ENCODE data around the gene IRX4.
"Not testable (repeated sequence)": the region's sequence is repeated elsewhere in the genome, so short reads cannot be mapped to it uniquely, and the experiment has no call there.

Gene IRX4

DNA sequence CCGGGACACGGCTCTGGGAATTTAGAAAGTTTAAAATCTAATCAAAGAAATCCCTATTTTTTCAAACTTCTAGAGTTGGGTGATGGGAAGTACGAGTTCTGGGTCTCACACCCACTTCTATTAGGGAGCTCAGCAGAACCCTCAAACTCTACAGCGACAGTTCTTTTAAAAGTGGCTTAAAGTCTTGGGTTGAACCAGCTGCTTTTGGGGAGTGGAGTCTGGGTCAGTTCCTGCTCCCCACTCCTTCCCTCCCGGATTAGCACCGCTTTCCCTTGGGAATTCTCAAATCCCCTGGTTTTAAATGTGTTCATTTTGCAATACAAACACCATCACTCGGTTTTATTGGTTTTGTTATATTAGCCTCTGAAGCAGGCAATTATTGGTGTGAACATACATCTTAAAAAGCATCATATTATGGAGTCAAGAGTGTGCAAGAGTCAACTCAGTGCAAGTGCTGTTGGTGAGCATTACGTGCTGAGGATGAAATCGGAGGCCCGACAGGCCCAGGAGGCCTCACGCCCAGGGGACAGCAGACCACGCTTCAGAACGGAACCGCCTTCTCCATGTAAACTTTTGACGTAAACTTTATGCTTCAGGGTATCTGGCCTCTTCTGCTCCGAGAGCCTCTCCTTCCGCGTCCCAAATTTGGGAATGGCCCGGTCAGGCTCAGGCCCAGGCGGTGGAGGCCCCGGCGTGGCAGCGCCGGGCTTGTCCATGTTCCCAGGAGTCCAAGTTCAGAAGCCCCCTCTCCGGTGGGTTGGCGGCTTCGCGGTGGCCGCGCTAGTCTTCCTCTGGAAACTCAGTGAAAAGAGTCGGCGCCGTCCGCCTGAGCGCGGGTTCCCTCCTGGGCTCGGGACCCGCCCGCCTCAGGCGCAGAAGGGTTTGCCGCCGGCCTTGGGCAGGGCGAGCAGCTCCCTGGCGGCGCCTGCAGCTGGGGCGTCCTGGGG lies 5.3 kb downstream of the IRX4 start:
- DNase-seq (ENCODE audit: low read depth), result no peak

DNA sequence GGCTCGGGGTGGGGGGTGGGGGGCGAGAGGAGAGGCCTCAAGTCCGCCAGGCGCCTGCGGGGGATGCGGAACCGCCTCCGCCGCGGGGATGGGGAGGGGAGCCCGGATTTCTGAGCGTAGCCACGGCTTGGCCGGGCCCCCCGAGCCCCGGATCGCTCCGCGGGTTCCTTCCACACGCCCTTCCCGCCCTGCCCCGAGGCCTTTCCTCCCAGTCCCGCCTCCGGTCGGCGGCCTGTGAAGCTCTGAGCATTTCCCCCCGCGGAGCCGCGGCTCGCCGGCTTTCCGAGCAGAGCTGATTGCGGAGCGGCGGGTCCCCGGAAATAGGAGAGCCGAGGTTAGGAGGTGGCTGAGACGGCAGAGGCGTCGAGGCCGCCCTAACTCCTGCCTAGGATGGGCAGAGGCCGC lies 6.1 kb downstream of the IRX4 start:
- DNase-seq (ENCODE audit: low read depth), result no peak

DNA sequence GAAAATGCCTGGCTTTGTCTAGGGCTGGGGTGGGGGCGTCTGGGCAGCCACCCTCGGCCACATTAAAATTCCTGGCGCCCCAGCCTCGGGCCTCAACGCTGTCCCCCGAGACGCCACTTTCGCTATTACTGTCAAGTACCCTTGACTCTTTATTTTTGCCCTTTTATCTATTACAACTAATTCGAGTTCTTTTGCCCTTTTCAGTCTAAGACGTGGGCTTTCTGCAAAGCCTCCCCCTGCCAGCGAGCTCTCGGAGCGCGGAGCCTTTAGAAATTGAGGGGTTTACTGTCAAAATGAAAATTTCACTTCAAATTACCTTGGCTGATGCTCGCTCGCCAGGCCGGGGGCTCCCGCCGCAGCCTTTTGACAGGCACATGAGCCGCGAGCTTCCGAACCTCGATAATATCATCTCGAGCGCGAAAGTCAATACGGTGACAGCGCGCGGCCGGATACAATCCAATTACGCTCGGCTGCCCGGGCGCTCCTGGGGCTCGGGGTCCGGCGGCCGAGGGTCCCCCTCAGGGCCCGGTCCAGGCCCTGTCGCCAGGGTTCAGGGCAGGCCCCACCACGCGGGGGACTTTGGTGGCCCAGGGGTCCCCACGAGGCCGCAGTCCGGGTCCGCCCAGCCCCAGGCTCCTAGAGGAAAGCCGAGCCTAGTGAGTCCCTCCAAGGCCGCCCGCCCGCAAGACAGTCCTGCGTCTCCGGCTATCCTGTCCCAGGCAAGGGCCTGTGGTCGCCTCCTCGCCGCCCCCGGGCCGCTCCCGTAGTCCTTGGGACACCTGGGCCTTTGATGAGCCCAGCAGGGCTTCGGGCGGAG lies 6.7 kb downstream of the IRX4 start:
- DNase-seq (ENCODE audit: low read depth), result no peak

DNA sequence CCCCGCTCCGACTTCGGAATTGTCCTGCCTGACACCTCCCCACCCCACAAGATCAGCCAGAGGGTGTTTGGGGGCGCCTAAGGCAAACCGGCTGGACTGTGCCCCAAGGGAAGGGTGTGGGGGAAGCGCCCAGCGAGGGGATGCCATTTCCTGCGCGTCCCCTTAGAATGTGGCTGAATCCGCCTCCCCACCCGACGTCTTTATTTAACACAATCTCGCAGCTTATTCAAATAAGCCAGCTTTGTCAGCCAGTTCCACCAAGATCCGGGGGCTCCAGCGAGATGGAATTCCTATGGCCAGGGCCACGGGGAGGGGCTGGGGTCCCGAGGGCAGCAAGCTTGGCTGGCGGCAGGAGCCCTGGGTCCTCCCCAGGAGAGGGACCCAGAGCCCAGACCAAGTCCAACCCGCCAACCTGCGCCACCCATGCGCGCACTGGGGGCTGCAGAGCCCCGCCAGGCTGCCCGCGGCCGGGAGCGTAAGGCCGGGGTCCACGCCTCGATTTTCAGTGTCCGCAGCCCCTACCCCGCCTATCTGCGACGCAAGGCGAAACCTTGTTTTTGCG lies 7.4 kb downstream of the IRX4 start:
- no peak for DNase-seq (ENCODE audit: low read depth)

DNA sequence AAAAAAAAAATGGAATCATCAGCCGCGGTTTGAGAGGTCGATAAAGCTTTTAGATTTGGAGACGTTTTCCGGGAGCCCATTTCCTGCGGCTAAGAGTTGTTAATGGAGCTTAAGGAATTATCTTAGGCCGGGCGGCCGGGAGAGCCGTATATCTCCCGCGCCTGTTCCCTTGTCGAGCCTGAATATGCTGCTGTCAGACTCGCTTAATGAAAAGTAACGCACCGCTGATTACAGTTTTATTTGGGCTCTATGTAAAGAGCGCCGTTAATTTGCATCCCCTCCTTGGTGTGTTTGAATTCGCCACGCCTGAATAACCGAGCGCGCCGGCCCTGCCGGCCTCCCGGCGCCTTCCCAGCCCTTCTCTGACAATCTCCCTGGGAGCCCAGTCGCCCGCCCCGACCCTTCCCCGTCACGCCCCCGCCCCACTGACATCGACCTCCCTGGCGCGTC lies 7.9 kb downstream of the IRX4 start:
- no peak for DNase-seq (ENCODE audit: low read depth)

DNA sequence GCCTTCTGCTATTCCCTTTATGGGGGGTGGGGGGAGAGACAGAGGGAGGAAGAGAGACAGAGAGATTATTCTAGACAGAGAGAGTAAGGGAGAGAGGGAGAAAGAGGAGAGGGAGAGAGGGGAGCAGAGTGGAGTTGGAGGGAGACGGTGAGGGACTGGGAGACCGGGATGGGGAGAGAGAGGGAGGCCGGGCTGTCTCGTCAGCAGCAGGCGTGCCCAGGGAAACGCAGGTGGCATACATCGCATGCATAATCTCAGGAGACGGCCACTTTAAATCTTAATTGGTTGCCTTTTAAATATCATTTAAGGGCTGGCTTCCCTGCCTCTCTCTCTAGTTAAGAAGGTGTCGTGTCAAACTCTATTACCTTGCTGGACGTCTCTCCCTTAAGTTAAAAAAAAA lies 8.4 kb downstream of the IRX4 start:
- no peak for DNase-seq (ENCODE audit: low read depth)

DNA sequence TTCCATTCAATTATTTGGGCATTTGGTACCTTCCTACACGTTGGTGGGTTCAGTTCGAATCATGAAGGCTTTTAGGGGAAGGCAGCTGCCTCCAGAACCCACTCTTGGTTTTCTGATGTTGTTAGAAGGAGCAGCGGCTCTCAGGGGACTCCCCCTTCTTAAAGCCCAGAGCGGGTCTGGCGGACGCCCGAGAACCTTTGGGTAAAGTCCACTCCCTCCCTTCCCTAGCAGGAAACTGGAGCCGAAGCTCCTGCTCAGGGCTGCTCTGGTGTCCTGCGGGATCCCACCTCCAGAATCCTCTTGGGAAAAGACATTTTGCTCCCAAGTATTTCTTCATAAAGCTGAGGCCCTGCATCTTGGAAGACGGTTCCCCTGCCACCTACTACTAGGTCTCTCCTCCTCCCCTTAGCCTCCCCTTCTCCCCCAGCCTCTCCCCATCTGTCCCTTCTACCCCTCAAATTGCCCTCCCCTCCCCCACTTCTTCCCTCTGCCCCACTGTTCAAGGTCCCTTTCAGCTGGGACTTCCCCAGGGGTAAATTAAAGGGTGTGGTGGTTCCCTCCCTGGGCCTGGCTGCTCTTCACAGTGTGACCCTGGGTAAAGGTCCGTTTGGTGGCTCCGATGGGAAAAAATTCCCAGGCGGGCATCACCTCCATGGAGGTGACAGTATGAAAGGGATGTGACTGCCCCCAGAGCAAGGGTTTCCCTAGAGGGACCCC lies 9.3 kb downstream of the IRX4 start:
- no peak for DNase-seq (ENCODE audit: low read depth)

DNA sequence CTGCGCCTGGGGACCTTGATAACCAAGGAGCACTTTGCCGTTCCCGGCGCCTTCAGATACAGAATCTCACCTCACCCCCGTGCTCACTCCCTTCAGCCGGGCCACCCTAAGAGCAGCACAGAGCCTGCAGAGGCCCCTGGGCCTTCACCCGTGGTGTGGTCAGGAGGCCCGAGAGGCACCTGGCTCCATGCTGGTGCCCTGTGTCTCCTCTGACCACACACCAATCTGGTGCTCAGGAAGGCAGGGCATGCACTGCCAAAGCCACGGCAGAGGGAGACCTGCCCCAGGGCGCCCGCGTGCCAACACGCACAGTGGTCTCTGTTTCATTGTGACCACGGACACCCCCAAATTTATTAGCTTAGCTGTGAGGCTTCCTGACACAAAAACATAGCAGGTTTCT lies 11.3 kb downstream of the IRX4 start:
- DNase-seq (ENCODE audit: low read depth), result no peak

DNA sequence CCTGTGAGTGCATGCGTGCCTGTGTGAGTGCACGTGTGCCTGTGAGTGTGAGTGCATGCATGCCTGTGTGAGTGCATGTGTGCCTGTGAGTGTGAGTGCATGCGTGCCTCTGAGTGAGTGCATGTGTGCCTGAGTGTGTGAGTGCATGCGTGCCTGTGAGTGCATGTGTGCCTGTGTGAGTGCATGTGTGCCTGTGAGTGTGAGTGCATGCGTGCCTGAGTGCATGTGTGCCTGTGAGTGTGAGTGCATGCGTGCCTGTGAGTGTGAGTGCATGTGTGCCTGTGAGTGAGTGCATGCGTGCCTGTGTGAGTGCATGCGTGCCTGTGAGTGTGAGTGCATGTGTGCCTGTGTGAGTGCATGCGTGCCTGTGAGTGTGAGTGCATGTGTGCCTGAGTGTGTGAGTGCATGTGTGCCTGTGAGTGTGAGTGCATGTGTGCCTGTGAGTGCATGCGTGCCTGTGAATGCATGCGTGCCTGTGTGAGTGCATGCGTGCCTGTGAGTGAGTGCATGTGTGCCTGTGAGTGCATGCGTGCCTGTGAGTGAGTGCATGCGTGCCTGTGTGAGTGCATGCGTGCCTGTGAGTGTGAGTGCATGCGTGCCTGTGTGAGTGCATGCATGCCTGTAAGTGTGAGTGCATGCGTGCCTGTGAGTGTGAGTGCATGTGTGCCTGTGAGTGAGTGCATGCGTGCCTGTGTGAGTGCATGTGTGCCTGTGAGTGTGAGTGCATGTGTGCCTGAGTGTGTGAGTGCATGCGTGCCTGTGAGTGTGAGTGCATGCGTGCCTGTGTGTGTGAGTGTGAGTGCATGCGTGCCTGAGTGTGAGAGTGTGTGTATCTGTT lies 12.1 kb downstream of the IRX4 start:
- DNase-seq (ENCODE audit: low read depth), result not testable (repeated sequence)

DNA sequence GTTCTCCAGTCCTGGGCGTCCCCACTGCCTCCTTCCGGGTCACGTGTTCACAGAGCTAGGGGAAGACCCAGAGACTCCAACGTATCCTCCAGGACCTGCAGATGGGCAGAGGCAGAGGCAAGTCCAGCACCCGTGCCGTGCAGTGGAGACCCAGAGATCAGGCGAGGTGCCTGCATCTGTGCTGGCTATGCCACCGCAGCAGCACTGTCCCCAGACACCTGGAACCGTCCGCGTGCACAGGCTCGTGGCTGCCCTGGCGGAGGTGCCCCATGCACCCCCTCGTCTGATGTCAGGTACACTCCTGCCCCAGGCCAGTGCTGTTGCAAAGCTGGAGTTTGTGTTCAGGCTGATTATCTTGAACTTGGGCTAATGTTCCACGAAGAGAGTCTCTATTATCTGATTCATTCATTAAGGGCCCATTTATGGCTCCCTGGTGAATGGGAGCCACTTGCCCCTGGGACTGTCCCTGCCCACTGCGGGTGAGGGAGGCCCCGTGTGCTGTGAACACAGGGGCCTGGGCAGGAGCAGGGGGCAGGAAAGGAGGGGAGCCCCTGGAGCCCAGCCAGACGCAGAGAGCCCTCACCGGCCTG lies 13.7 kb downstream of the IRX4 start:
- no peak for DNase-seq (ENCODE audit: low read depth)

DNA sequence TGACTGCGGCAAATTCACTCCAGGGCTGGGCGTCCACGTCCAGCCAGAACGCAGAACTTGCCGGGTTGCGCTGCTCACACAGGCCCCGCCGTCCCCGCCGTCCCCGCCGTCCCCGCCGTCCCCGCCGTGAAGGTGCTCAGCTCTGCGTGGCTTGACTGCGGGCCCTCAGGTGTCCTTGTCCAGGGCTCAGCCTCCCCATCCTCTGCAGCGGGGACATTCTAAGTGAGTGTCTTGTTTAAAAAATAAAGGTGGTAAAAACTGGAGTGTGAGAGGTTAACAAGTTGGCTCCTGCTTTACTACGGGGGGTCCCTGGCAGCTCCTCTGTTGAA lies 14.9 kb downstream of the IRX4 start:
- no peak for DNase-seq (ENCODE audit: low read depth)

DNA sequence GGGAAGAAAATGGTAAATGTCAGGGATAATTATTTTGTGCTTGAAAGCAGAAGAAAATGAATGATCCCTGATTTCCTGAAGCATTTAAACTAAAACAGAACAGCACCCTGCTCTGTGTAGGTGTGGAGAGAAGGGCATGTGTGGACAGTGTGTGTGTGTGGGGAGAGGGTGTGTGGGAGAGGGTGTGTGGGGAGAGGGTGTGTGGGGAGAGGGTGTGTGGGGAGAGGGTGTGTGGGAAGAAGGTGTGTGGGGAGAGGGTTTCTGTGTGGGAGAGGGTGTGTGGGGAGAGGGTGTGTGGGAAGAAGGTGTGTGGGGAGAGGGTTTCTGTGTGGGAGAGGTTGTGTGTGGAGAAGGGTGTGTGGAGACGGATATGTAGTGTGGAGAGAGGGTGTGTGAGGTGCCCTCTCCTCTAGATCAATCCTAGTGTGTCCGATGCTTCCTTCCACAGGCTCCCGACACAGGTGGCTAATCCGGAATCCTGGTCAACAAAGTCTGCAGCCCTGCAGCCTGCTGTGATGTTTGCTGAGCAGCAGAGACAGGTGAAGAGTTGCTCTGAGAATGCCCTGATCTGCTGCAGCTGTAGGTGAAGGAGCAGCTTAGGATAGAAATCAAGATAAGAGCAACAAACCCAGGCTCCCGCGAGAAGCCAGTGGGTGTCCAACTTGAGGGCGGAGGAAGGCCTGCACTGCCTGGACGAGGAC lies 15.5 kb downstream of the IRX4 start:
- no peak for DNase-seq (ENCODE audit: low read depth)

DNA sequence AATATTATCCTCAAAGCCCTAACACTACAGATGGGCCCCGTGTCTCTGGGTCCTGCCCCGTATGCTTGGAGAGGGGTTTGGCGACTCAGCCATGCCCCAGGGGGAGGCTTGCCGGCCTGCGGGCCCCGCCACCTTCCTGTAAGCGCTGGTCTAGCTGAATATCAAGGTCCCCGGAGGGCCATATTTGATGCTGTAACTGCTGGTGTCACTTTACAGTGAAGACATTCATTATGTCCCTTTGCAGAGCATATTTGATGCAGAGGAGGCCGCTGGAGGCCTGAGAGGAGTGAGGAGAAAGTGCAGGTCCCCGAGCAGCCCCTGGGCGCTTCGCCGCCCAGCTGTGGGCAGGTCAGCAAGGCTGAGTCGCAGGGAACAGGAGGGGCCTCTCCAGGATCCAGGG lies 16.8 kb downstream of the IRX4 start:
- DNase-seq (ENCODE audit: low read depth), result no peak

DNA sequence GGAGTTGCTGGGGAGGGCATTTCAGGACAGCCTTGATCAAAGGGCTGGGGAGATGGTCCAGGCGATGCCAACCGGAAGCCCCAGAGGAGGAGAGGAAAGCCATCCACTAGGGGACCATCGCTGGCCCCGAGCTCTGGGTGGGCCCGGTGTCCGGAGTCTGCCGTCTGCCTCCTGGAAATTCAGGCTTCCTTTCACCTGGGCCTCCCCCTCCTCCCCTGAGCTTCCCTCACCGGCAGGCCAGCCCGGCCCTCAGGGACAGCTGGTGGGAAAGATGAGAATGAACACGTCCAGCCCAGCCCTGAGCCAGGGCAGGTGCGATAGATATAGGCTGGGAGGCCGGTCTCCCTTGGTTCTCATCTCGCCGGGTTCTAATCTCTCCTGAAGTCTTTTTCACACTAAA lies 17.2 kb downstream of the IRX4 start:
- DNase-seq (ENCODE audit: low read depth), result no peak

DNA sequence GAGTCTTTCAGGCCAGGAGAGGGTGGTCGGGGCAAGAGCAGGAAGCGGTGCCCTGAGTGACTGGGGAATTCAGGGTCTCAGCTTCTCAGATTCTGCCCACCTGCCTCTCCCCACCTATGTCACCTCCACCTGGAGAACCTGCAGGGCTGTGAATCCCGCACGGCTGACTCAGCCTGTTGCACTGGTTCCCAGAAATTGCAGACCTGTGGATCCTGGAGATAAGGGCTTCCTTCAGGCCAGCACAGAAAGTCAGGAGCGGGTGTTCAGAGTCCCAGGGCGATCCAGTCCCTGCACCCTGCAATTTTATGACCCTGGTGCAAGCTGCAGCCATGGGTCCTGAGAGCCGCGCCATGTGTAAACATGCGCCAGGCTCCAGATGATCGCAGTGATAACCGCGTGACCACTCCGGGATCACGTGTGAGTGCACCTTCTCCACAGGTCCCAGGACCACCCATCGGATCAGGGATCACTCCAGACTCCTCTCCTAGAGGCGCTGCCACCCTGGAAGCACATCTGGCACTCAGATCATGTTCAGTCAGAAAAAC lies 17.8 kb downstream of the IRX4 start:
- DNase-seq (ENCODE audit: low read depth), result no peak

DNA sequence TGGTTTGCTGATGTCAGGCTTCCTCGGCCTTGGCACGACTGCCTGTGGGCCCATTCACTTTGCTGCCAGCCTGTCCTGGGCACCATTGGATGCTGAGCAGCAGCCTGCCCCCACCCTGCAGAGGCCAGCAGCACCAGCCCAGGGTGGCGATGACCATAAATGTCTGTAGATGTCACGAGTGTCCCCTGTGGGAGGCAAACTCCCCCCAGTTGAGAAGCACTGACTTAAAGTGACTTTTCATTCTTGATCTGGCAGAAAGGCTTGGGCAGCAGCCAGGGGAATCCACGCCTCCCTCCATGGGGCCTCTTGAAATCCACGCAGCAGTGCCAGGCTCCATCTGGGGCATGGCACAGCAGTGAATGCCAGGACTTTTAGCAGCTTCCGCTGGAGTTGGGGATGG lies 21.8 kb downstream of the IRX4 start:
- no peak for DNase-seq (ENCODE audit: low read depth)

DNA sequence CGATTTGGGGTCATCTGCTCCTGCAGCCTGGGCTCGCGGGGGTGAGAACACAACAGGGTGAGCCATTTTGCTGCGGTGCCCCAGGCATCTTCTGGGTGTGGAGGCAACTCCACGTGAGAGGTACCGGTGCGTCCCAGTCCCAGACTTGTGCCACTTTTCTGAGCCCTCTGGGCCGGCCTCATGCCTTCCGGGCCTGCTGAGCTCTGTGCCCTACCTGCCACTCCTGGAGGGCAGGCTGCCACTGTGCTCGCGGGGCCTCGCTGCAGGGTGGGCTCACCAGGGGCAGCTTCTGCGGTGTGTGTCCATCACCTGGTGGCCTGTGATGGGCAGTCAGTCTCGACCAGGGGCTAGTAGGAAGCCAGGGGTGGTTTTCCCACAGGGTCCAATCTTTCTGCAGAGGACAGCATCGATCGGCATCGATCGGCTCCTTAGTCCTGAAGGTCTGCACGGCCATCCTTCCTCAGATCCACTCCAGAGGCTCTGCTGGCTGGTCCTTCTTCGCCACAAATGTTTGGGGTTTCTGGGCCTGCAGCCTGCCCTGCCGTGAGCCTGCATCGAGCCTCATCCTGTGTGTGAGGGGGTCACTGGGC lies 22.6 kb downstream of the IRX4 start:
- DNase-seq (ENCODE audit: low read depth), result no peak

DNA sequence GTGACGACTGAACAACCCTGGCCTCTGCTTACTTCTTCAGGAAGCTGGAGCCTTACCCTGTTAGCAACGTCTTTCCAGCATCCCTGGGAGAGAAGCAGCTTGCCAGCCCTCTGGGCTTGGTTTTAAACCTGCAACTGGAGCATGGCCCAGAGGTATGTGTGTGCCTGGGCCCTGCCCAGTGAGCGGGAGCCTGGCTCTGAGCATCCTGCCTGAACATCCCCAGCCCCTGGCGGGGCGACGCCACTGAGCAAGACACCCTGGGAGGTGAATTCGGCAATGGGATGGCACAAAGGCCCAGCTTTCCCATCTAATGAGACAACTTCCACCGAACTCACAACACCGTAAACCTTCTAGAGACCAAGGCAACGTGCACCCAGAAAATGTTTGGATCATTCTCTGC lies 23.6 kb downstream of the IRX4 start:
- no peak for DNase-seq (ENCODE audit: low read depth)

DNA sequence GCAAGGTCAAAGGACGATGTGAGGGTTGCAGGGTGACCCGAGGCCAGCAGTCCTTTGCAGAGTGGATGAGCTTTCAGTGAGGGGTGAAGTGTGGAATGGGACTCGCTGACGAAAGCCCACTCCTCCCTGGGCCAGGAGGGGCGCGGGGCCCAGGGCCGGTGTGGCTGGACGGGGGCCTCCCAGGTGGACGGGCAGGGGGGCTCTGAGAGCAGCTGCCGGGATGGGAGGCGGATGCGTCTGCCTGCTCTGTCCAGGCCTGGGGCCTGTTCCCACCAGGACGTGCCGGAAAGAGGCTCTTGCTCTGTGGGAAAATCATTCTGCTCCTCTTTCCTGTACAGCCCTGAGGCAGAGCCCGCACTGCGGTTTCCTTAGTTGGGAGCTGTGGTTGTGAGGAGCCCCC lies 24.3 kb downstream of the IRX4 start:
- DNase-seq (ENCODE audit: low read depth), result no peak

DNA sequence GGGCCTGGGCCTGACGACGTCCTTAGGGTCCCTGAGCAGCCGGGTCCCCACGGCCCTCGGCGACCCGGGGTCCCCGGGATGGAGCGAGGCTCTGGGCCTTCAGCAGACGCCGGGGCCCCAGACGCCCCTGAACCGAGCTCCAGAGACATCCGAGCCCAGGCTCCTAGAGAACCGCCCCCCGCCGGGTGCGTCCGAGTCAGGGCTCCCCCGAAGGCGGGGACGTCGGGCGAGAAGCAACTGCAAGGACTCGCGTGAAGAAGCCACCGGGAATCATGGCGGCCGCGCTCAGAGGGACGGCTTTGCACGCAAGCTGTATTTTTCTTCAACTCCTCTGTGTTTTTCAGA lies 25.5 kb downstream of the IRX4 start:
- DNase-seq (ENCODE audit: low read depth), result no peak

Data from iris pigment epithelial cell (primary cell).